Ascending aorta (tissue), 2 donors: ENCODE measurements around the gene ITGA7. TPM values are rescaled to one million over a fixed set of nuclear protein-coding genes. Genes with fewer than 3 reads are reported as not detected.

ENCODE experiments used
- DNase-seq, 2 donors: peaks; one replicate each; pipeline ENCODE4 v3.0.0-alpha.2; 2019; ENCODE audit warnings: low spot score in 2 of 2
- H3K27ac ChIP-seq, 2 donors: fragments of 200-600 bp; sonication (generic); one replicate each; pipeline ENCODE4 v1.5.1; 2016 to 2017; ENCODE audit warnings: mild to moderate bottlenecking in 1 of 2
- H3K27me3 ChIP-seq: fragments of 200-600 bp; sonication (generic); one replicate; pipeline ENCODE4 v1.5.1; 2017
- H3K36me3 ChIP-seq, 2 donors: fragments of 200-600 bp; sonication (generic); one replicate each; pipeline ENCODE4 v1.5.1; 2016
- H3K4me1 ChIP-seq, 2 donors: fragments of 200-600 bp; sonication (generic); one replicate each; pipeline ENCODE4 v1.5.1; 2016 to 2017; ENCODE audit warnings: mild to moderate bottlenecking in 1 of 2
- H3K4me3 ChIP-seq, 2 donors: fragments of 200-600 bp; sonication (generic); one replicate each; pipeline ENCODE4 v1.5.1; 2016 to 2017; ENCODE audit warnings: mild to moderate bottlenecking in 1 of 2
- H3K9me3 ChIP-seq, 2 donors: fragments of 200-600 bp; sonication (generic); one replicate each; pipeline ENCODE4 v1.5.1; 2016
- intact Hi-C: fragments of 100-400 bp; cut with DNase I; formaldehyde crosslinking; loops from one replicate; pipeline ENCODE4 v1.15.1; 2023
- total RNA-seq: library from RNA; depleted of rRNA; stranded (reverse); fragments of >200 nt; gene quantifications from one replicate; pipeline ENCODE4 v1.1.0, GENCODE V29; 2016
- TF ChIP-seq, protein P1 (sequence below), 3 experiments: fragments of 200-600 bp in 2 of 3; fragments of 450-650 bp in 1 of 3; sonication (generic) in 2 of 3; IDR thresholded peaks; one replicate each; pipeline ENCODE4 v1.5.1; 2016 to 2019; ENCODE audit warnings: antibody characterized with exemption in 3 of 3, mild to moderate bottlenecking in 1 of 3, moderate library complexity in 1 of 3

The ITGA7 gene
- total RNA-seq, 1 donor from 2014 or later = 246 TPM

DNA sequence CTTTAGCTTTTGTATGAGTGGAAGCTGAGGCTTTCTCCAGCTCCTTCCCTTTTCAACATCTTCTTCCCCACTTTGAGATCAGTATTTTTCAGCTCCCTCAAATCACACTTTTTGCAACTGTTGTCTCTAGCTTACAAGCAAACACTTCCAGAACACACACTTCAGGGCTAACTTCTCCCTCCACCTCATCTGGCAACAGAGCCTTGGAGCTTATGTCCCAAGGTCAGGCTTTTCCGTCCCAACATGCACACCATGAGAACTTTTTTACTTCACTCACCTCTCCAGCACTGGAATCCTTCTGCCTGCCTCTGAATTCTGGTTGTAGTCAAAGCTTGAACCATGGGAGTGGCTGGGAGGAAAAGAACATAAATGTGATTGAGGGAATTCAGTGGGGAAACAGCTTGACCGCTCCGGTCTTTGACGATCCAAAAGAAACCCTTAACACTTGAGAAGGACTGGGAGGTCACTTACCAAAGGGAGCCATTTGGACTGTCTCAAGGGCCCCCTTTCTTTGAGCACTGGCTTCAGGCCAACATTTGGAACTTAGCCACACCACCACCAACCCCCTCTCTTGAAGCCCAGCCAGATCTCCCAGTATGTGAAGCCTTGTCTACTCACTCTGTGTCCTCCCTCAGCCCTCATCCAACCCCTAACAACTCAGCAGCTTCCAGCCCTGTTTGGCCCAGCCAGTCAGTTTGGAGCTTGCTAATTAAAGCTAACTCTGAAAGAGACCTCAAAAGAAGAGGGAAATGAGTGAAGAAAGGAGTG is 4.3 kb upstream of the ITGA7 start:
- no peak for DNase-seq
- TF ChIP-seq, protein P1, sequence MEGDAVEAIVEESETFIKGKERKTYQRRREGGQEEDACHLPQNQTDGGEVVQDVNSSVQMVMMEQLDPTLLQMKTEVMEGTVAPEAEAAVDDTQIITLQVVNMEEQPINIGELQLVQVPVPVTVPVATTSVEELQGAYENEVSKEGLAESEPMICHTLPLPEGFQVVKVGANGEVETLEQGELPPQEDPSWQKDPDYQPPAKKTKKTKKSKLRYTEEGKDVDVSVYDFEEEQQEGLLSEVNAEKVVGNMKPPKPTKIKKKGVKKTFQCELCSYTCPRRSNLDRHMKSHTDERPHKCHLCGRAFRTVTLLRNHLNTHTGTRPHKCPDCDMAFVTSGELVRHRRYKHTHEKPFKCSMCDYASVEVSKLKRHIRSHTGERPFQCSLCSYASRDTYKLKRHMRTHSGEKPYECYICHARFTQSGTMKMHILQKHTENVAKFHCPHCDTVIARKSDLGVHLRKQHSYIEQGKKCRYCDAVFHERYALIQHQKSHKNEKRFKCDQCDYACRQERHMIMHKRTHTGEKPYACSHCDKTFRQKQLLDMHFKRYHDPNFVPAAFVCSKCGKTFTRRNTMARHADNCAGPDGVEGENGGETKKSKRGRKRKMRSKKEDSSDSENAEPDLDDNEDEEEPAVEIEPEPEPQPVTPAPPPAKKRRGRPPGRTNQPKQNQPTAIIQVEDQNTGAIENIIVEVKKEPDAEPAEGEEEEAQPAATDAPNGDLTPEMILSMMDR (IDR thresholded peaks at IDR 0.05) = no peak
- Histone ChIP-seq H3K27me3 (no peaks in the 10 kb centered on the region), H3K9me3 (no peaks in the 10 kb centered on the region), H3K4me3 (peak overlapping the region in 1 of 2 donors; percentile 85), H3K36me3 (no peaks in the 10 kb centered on the region), H3K27ac (peak overlapping the region; percentile 81 to 95), H3K4me1 (peaks cover 15 to 64% of the 10 kb centered on the region in 2 donors)
- intact Hi-C loops = no loop called here

GRCh38 chr12:55708695-55709233 is 1.1 kb upstream of the ITGA7 start:
- Histone ChIP-seq H3K27ac (peak overlapping the region; percentile 92 to 95), H3K4me1 (peaks cover 7 to 53% of the 10 kb centered on the region in 2 donors), H3K9me3 (no peaks in the 10 kb centered on the region)

GRCh38 chr12:55707219-55707671 is 459 bp downstream of the ITGA7 start:
- intact Hi-C loops = loop anchor here (1.0 kb wide), 1 partner anchor 9 kb away; the partner anchor contains the start of gene BLOC1S1
- Histone ChIP-seq H3K9me3 (no peaks in the 10 kb centered on the region), H3K27me3 (no peaks in the 10 kb centered on the region), H3K4me1 (peaks cover 6 to 50% of the 10 kb centered on the region in 2 donors), H3K36me3 (peaks cover 0 to 6% of the 10 kb centered on the region in 2 donors), H3K4me3 (peak overlapping the region; percentile 70 to 85), H3K27ac (peak overlapping the region; percentile 92 to 95)
- DNase-seq = peak in 1 of 2 donors; percentile 81
- TF ChIP-seq, protein P1 (IDR thresholded peaks at IDR 0.05) = no peak

More at GRCh38 chr12:55708695-55709233, 1.1 kb upstream of the ITGA7 start:
- DNase-seq = peak in 1 of 2 donors; percentile 77
- Histone ChIP-seq H3K27me3 (no peaks in the 10 kb centered on the region), H3K4me3 (peak overlapping the region; percentile 70 to 85), H3K36me3 (no peaks in the 10 kb centered on the region)
- TF ChIP-seq, protein P1 (IDR thresholded peaks at IDR 0.05) = no peak
- intact Hi-C loops = no loop called here

DNA sequence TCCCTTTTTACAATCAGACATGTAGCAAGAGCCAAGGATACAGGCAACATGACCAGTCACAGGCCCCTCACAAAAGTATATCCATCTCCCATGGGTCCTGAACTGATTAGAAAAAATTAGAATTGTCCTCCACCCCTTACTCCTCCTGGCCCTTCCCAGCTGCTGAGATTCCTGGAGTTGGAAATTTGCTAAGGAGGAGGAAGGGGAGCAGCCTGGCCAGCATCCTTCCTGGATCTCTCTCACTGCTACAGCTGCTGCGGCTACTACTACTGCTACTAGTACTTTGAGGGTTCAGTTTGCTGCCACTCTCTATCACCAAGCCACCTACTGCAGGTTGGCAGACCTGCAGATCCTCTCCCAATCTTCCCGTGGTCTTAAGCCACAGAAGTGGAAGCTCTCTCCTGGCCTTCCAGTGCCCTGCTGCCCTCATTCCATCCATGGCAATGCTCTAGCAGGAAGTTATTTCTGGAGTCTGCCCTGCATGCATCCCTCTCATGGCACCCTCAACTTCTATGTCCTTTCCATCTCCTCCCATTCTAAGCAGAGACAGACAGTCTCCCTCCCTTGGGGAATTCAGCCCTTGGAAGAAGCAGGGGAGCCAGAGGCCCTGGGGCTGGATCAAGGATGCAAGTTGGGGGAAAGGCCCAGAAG is 1.0 kb downstream of the ITGA7 start:
- H3K36me3 ChIP-seq = peaks cover 0 to 7% of the 10 kb centered on the region in 2 donors
- H3K4me3 ChIP-seq = peak overlapping the region; percentile 70 to 85
- DNase-seq = no peak
- H3K27me3 ChIP-seq = no peaks in the 10 kb centered on the region
- intact Hi-C loops = loop anchor here (1.0 kb wide), 1 partner anchor 10 kb away; the partner anchor contains the start of gene BLOC1S1
- H3K4me1 ChIP-seq = peaks cover 6 to 52% of the 10 kb centered on the region in 2 donors
- H3K9me3 ChIP-seq = no peaks in the 10 kb centered on the region
- H3K27ac ChIP-seq = peak overlapping the region; percentile 92 to 95
- TF ChIP-seq, protein P1 (IDR thresholded peaks at IDR 0.05) = no peak

DNA sequence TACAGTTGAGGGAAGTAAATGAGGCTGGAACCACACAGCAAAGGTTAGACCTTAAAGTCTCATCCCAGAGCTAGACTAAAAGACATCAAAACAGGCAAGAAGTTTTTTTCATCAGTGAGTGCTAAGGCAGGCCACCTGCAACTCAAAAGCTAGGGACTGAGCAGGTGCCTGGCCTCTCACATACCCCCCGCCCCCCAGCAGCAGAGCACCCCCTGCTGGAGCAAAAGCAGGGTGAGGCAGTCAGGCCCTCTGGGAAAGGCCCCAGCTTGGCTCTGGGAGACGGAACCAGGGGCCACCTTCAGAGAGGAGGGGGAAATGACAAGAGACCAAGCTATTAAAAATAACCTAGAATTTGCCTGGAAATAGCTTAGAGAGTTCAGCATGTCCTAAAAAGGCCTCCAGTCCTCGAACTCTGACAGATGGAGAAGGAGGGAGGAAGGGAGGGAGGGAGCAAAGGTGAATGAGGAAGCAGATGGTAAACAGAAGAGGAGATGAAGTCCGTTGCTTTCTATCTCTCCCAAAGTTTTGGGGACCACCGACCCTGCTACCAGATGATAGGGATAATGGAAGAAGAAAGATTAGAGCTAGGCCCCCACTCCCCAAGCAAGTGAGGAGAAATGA is 1.8 kb downstream of the ITGA7 start:
- TF ChIP-seq, protein P1 (IDR thresholded peaks at IDR 0.05) = peak; percentile 42 to 78 (median 65)
- H3K36me3 ChIP-seq = peaks cover 4 to 7% of the 10 kb centered on the region in 2 donors
- H3K27me3 ChIP-seq = no peaks in the 10 kb centered on the region
- peak in 1 of 2 donors; percentile 65 for DNase-seq
- intact Hi-C loops = loop anchor here (1.0 kb wide), 1 partner anchor 15 kb away; no protein-coding TSS in a partner anchor
- peak overlapping the region; percentile 92 to 95 for H3K27ac ChIP-seq
- peaks cover 6 to 50% of the 10 kb centered on the region in 2 donors for H3K4me1 ChIP-seq
- peak overlapping the region; percentile 70 to 85 for H3K4me3 ChIP-seq
- no peaks in the 10 kb centered on the region for H3K9me3 ChIP-seq
